Trophoblast cell (in vitro differentiated cells and primary cell): Measurements from ENCODE around the gene QTRT2.

Source experiments
- DNase-seq, 2 donors: peaks; one replicate each; pipeline ENCODE4 v3.0.0-alpha.2; 2016
- H2AFZ ChIP-seq: 2 replicates; pipeline ENCODE4 v1.6.1; 2013; ENCODE audit warnings: low read length, moderate library complexity, mild to moderate bottlenecking; ENCODE audit not compliant: insufficient read depth, poor library complexity
- H2AK5ac ChIP-seq: 2 replicates; pipeline ENCODE4 v1.6.1; 2013; ENCODE audit warnings: mild to moderate bottlenecking, low read length
- H2BK120ac ChIP-seq: 2 replicates; pipeline ENCODE4 v1.6.1; 2013; ENCODE audit warnings: low read length, mild to moderate bottlenecking, moderate library complexity; ENCODE audit not compliant: insufficient read depth, poor library complexity
- H2BK12ac ChIP-seq: 2 replicates; pipeline ENCODE4 v1.6.1; 2013; ENCODE audit warnings: mild to moderate bottlenecking, low read length, moderate library complexity
- H2BK5ac ChIP-seq: 2 replicates; pipeline ENCODE4 v1.6.1; 2013; ENCODE audit warnings: low read length, low read depth, moderate library complexity, mild to moderate bottlenecking; ENCODE audit not compliant: poor library complexity
- H3K14ac ChIP-seq: 2 replicates; pipeline ENCODE4 v1.6.1; 2013; ENCODE audit warnings: mild to moderate bottlenecking, low read length
- H3K18ac ChIP-seq: 2 replicates; pipeline ENCODE4 v1.6.1; 2013; ENCODE audit warnings: mild to moderate bottlenecking, low read length
- H3K23ac ChIP-seq: 2 replicates; pipeline ENCODE4 v1.6.1; 2013; ENCODE audit warnings: low read length
- H3K27ac ChIP-seq: 2 replicates; pipeline ENCODE4 v1.5.1; 2013; ENCODE audit warnings: low read depth, mild to moderate bottlenecking, inconsistent platforms, low read length, moderate library complexity
- H3K27me3 ChIP-seq: 2 replicates; pipeline ENCODE4 v1.6.1; 2013; ENCODE audit warnings: inconsistent platforms, mild to moderate bottlenecking, low read length, moderate library complexity; ENCODE audit not compliant: insufficient read depth
- H3K36me3 ChIP-seq, 2 experiments: 1 replicate in 1 of 2; 2 replicates in 1 of 2; pipeline ENCODE4 v1.6.1; 2013; ENCODE audit warnings: low read length in 2 of 2, mild to moderate bottlenecking in 2 of 2, moderate library complexity in 1 of 2; ENCODE audit not compliant: insufficient read depth in 2 of 2, control insufficient read depth in 1 of 2
- H3K4ac ChIP-seq: 2 replicates; pipeline ENCODE4 v1.6.1; 2013; ENCODE audit warnings: low read depth, mild to moderate bottlenecking, low read length, moderate library complexity
- H3K4me1 ChIP-seq, 2 experiments: 1 replicate in 1 of 2; 2 replicates in 1 of 2; pipeline ENCODE4 v1.6.1; 2013; ENCODE audit warnings: low read length in 2 of 2, mild to moderate bottlenecking in 2 of 2, moderate library complexity in 1 of 2; ENCODE audit not compliant: insufficient read depth in 2 of 2, control insufficient read depth in 1 of 2
- H3K4me2 ChIP-seq: 2 replicates; pipeline ENCODE4 v1.6.1; 2013; ENCODE audit warnings: inconsistent platforms, mild to moderate bottlenecking, low read length, moderate library complexity
- H3K4me3 ChIP-seq: 2 replicates; pipeline ENCODE4 v1.5.1; 2013; ENCODE audit warnings: mild to moderate bottlenecking, low read depth, low read length, inconsistent platforms
- H3K79me1 ChIP-seq: one replicate; pipeline ENCODE4 v1.6.1; 2013; ENCODE audit warnings: low read length
- H3K79me2 ChIP-seq: 2 replicates; pipeline ENCODE4 v1.6.1; 2013; ENCODE audit warnings: low read length, mild to moderate bottlenecking; ENCODE audit not compliant: control insufficient read depth, insufficient read depth, poor library complexity
- H3K9ac ChIP-seq: 2 replicates; pipeline ENCODE4 v1.6.1; 2013; ENCODE audit warnings: mild to moderate bottlenecking, low read length
- H3K9me3 ChIP-seq: 2 replicates; pipeline ENCODE4 v1.6.1; 2013; ENCODE audit warnings: low read depth, mild to moderate bottlenecking, control low read depth, inconsistent platforms, low read length; ENCODE audit not compliant: insufficient read depth
- H4K12ac ChIP-seq: 2 replicates; pipeline ENCODE4 v1.6.1; 2013; ENCODE audit warnings: low read depth, mild to moderate bottlenecking, low read length, moderate library complexity
- H4K8ac ChIP-seq: 2 replicates; pipeline ENCODE4 v1.6.1; 2013; ENCODE audit warnings: low read depth, mild to moderate bottlenecking, low read length, moderate library complexity
- H4K91ac ChIP-seq: one replicate; pipeline ENCODE4 v1.6.1; 2013; ENCODE audit warnings: low read depth, mild to moderate bottlenecking, low read length, moderate library complexity
- WGBS: extraction: QIAGEN DNeasy Blood & Tissue Kit; methylation state at CpG from one replicate; pipeline ENCODE4 v1.1.7; 2013; ENCODE audit warnings: missing lambda C conversion rate; ENCODE audit not compliant: insufficient read length, insufficient coverage; ENCODE audit errors: extremely low coverage; 5-methylcytosine and 5-hydroxymethylcytosine counted together

Gene QTRT2

DNA sequence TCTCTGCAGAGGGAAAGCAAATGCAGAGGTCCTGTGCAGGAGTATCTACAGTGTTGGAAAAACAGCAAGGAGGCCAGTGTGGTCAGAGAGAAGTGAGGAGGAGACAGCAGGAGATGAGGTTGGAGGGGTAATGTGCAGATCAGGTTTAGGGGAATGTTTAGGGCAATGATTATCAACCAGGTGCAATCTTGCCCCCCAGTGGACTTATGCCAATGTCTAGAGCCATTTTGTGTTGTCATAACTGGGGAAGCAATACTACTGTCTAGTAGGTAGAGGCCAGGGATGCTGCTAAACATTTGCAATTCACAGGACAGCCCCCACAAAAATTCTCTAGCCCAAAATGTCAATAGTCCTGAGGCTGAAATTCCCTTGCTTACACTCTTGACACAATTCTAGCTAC, 13.3 kb upstream of the QTRT2 start:
- Histone ChIP-seq H3K36me3 (no peaks in the 10 kb centered on the region), H3K79me2 (no peaks in the 10 kb centered on the region), H2AFZ (no peak overlapping the region), H3K4me1 (no peaks in the 10 kb centered on the region), H2BK12ac (no peak overlapping the region), H2BK5ac (no peak overlapping the region), H3K9ac (no peak overlapping the region), H4K8ac (no peak overlapping the region), H4K91ac (no peak overlapping the region), H2AK5ac (no peak overlapping the region), H3K14ac (no peak overlapping the region), H3K79me1 (no peaks in the 10 kb centered on the region), H3K9me3 (no peaks in the 10 kb centered on the region), H3K4ac (no peak overlapping the region), H4K12ac (no peak overlapping the region), H3K23ac (no peak overlapping the region), H3K18ac (no peak overlapping the region), H3K27ac (no peak overlapping the region), H3K4me2 (no peak overlapping the region), H3K27me3 (no peaks in the 10 kb centered on the region), H2BK120ac (no peak overlapping the region), H3K4me3 (no peak overlapping the region)
- no peak for DNase-seq

DNA sequence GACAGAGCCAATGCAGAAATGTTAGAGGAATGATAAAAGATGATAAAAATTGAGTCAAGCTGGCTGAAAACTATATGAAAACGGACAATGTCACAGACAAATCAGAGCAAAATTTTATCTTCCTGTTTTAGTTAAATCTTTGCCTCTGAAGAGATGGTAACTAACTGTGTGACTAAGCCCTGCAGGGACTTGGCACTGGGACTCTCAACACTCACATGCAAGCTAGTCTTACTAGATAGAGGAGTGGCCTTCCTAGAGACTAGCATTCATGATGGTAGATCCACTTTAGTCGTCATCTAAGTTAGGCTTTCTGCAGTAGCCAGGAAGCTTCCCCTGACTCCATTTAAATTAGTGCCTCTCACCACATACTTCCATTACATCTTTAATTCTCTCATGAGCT, 4.3 kb upstream of the QTRT2 start:
- Histone ChIP-seq H3K4me1 (no peaks in the 10 kb centered on the region), H3K9ac (no peak overlapping the region), H2AFZ (no peak overlapping the region), H4K8ac (no peak overlapping the region), H3K9me3 (no peaks in the 10 kb centered on the region), H4K91ac (no peak overlapping the region), H3K27me3 (no peaks in the 10 kb centered on the region), H3K4me3 (no peak overlapping the region), H3K27ac (no peak overlapping the region), H2BK12ac (no peak overlapping the region), H3K4me2 (no peak overlapping the region), H3K79me1 (peaks cover 2% of the 10 kb centered on the region), H3K79me2 (peaks cover 3% of the 10 kb centered on the region), H3K36me3 (no peaks in the 10 kb centered on the region), H4K12ac (no peak overlapping the region), H3K14ac (no peak overlapping the region), H2BK5ac (no peak overlapping the region), H3K23ac (no peak overlapping the region), H2AK5ac (no peak overlapping the region), H3K4ac (no peak overlapping the region), H2BK120ac (no peak overlapping the region), H3K18ac (no peak overlapping the region)
- WGBS, result no CpG with 5 or more reads among the region's 2 CpGs
- DNase-seq, result no peak

DNA sequence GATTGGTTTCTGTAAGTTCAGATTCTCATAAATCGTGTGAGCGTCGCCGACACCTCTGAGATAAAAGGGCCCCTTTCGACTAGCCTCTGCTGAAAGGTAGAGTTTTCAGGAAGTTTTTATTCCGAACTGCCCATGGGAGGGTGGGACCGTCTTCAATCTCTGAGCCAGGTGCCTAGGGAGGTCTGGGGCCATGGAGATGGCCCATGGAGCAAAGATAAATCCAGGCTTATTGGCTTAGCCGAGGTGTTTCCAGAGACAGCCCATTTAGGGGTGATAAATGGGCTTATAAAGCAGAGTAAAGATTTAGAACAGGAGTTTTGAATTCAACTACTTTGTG, 442 bp downstream of the QTRT2 start:
- Histone ChIP-seq H3K79me2 (peaks cover 3% of the 10 kb centered on the region), H3K27ac (peak overlapping the region; percentile 52), H3K9me3 (no peaks in the 10 kb centered on the region), H2BK12ac (no peak overlapping the region), H3K36me3 (peaks cover 0 to 3% of the 10 kb centered on the region in 2 experiments), H3K27me3 (no peaks in the 10 kb centered on the region), H3K9ac (peak overlapping the region; percentile 55), H4K12ac (peak overlapping the region; percentile 17), H3K14ac (no peak overlapping the region), H2AFZ (peak overlapping the region; percentile 68), H3K4ac (peak overlapping the region; percentile 5), H3K4me3 (peak overlapping the region; percentile 84), H3K4me1 (no peaks in the 10 kb centered on the region), H4K8ac (peak overlapping the region; percentile 64), H2AK5ac (no peak overlapping the region), H3K4me2 (peak overlapping the region; percentile 64), H4K91ac (peak overlapping the region; percentile 21), H3K79me1 (peaks cover 2% of the 10 kb centered on the region), H2BK120ac (peak overlapping the region; percentile 37), H3K18ac (no peak overlapping the region), H3K23ac (no peak overlapping the region), H2BK5ac (peak overlapping the region; percentile 22)
- no CpG with 5 or more reads among the region's 8 CpGs for WGBS
- DNase-seq, result no peak

DNA sequence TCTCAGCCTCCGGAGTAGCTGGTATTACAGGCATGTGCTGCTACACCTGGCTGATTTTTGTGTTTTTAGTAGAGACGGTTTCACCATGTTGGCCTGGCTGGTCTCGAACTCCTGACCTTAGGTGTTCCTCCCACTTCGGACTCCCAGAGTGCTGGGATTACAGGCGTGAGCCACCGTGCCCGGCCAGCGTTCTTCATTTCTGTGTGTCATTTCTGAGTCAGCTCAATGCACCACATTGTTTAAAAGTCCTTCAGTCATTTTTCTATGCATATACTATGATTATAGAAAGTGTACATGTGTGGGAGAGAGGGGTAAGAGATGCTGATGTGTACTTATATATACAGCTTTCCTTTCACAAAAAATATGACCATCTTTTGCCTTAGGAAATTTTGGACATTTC, 2.1 kb downstream of the QTRT2 start:
- H3K9me3 ChIP-seq, result no peaks in the 10 kb centered on the region
- no peak overlapping the region for H3K9ac ChIP-seq
- no peak overlapping the region for H4K8ac ChIP-seq
- no CpG with 5 or more reads among the region's 8 CpGs for WGBS
- H2AFZ ChIP-seq, result no peak overlapping the region
- no peak overlapping the region for H2BK120ac ChIP-seq
- H2AK5ac ChIP-seq, result no peak overlapping the region
- H2BK12ac ChIP-seq, result no peak overlapping the region
- no peak overlapping the region for H4K91ac ChIP-seq
- no peak overlapping the region for H3K18ac ChIP-seq
- H3K4me2 ChIP-seq, result no peak overlapping the region
- H3K36me3 ChIP-seq, result peaks cover 0 to 3% of the 10 kb centered on the region in 2 experiments
- no peak overlapping the region for H3K27ac ChIP-seq
- no peak overlapping the region for H4K12ac ChIP-seq
- no peak overlapping the region for H2BK5ac ChIP-seq
- peaks cover 2% of the 10 kb centered on the region for H3K79me1 ChIP-seq
- DNase-seq, result no peak
- H3K27me3 ChIP-seq, result no peaks in the 10 kb centered on the region
- H3K4me3 ChIP-seq, result no peak overlapping the region
- H3K4me1 ChIP-seq, result no peaks in the 10 kb centered on the region
- H3K14ac ChIP-seq, result no peak overlapping the region
- no peak overlapping the region for H3K23ac ChIP-seq
- H3K4ac ChIP-seq, result peak overlapping the region; percentile 36
- H3K79me2 ChIP-seq, result peaks cover 3% of the 10 kb centered on the region
